Loucy (cell line): ENCODE data around the gene HACD3.

Source experiments
- EZH2phosphoT487 ChIP-seq: fragments of 200-600 bp; IDR thresholded peaks from 2 replicates; pipeline ENCODE4 v1.6.1; 2018; ENCODE audit warnings: antibody characterized with exemption, mild to moderate bottlenecking, moderate library complexity, borderline replicate concordance
- TF ChIP-seq, protein P1 (sequence below): fragments of 200-600 bp; sonication (generic); conservative IDR thresholded peaks from 2 replicates; pipeline ENCODE4 v1.5.1; 2014; ENCODE audit warnings: mild to moderate bottlenecking, antibody characterized with exemption, low read length

DNA sequence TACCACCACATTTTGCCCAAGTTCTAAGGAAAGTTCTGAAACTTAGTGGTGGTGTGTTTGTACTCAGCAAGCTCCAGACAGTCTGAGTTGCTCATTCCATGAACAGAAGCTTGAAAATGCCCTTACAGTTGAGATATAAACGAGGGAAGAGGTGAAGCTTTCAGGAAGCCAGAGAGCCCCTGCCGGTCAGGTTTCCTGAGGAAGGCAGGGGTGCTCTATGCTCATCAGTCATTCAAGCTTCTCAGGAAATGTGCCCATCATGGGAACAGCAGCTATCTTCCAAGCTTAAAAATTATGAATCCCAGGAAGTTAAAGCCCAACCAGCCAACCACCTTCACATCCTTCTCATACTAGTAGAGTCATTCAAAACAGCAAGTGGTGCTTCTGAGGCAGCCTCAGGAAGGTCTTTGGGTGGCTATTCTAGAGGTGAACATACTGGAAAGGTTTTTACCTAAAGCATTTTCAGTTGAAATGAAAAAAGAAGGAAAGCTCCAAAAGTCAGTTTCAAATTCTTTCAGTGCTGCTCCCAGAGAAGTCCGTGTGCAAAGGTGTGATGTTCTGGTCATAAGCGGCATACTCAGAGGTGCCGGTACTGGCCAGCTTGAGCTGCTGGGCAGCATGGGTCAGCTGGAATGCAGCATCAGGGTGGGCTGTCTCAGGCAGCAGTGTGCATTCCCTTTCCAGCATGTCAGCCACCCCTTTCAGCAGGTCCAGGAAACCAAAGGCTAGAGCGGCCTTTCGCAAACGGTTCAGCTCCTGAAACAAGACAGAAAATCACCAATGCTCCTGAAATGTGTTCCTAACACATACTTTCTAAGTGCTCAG, 48.9 kb downstream of the HACD3 start:
- TF ChIP-seq, protein P1, sequence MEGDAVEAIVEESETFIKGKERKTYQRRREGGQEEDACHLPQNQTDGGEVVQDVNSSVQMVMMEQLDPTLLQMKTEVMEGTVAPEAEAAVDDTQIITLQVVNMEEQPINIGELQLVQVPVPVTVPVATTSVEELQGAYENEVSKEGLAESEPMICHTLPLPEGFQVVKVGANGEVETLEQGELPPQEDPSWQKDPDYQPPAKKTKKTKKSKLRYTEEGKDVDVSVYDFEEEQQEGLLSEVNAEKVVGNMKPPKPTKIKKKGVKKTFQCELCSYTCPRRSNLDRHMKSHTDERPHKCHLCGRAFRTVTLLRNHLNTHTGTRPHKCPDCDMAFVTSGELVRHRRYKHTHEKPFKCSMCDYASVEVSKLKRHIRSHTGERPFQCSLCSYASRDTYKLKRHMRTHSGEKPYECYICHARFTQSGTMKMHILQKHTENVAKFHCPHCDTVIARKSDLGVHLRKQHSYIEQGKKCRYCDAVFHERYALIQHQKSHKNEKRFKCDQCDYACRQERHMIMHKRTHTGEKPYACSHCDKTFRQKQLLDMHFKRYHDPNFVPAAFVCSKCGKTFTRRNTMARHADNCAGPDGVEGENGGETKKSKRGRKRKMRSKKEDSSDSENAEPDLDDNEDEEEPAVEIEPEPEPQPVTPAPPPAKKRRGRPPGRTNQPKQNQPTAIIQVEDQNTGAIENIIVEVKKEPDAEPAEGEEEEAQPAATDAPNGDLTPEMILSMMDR, result no peak
- TF ChIP-seq EZH2phosphoT487, result no peak
